ENCODE measurements around the gene ZCCHC3. TPM values are rescaled to one million over a fixed set of nuclear protein-coding genes. Genes with fewer than 3 reads are reported as not detected.
A peak's percentile ranks its signal among the peaks of the same experiment; 100 is the strongest.

ZCCHC3 gene
- total RNA-seq, 1 donor from 2014 or later = 23.3 TPM

- Histone ChIP-seq H3K4me3 (ENCODE audit: low read depth, low read length) (no peak overlapping the region), H3K27me3 (ENCODE audit: control insufficient read depth, insufficient read depth, low read length) (peaks cover 2% of the 10 kb centered on the region), H3K36me3 (ENCODE audit: control insufficient read depth, insufficient read depth, low read length) (no peaks in the 10 kb centered on the region)
- DNase-seq (ENCODE audit: low read depth) = no peak
- TF ChIP-seq CTCF (IDR thresholded peaks at IDR 0.05; ENCODE audit: insufficient read depth, low read length, poor library complexity, severe bottlenecking) = peak; percentile 7
Observed at GRCh38 chr20:258963-259362, 38.4 kb upstream of the ZCCHC3 start.

- no peak for DNase-seq (ENCODE audit: low read depth)
- Histone ChIP-seq H3K4me3 (ENCODE audit: low read depth, low read length) (no peak overlapping the region), H3K27me3 (ENCODE audit: control insufficient read depth, insufficient read depth, low read length) (peaks cover 2% of the 10 kb centered on the region), H3K36me3 (ENCODE audit: control insufficient read depth, insufficient read depth, low read length) (no peaks in the 10 kb centered on the region)
- TF ChIP-seq CTCF (IDR thresholded peaks at IDR 0.05; ENCODE audit: insufficient read depth, low read length, poor library complexity, severe bottlenecking) = no peak
Observed at GRCh38 chr20:259981-260380, 37.4 kb upstream of the ZCCHC3 start.

- no peak overlapping the region for H3K4me3 ChIP-seq (ENCODE audit: low read depth, low read length)
- DNase-seq (ENCODE audit: low read depth) = no peak
Observed at GRCh38 chr20:263701-264100, 33.7 kb upstream of the ZCCHC3 start.

GRCh38 chr20:266596-267562, 30.5 kb upstream of the ZCCHC3 start:
- H3K36me3 ChIP-seq (ENCODE audit: control insufficient read depth, insufficient read depth, low read length) = no peaks in the 10 kb centered on the region
- TF ChIP-seq CTCF (IDR thresholded peaks at IDR 0.05; ENCODE audit: insufficient read depth, low read length, poor library complexity, severe bottlenecking) = peak; percentile 98
- H3K27me3 ChIP-seq (ENCODE audit: control insufficient read depth, insufficient read depth, low read length) = no peaks in the 10 kb centered on the region
- DNase-seq (ENCODE audit: low read depth) = peak; percentile 55
- peak overlapping the region; percentile 41 for H3K4me3 ChIP-seq (ENCODE audit: low read depth, low read length)

More at GRCh38 chr20:263701-264100, 33.7 kb upstream of the ZCCHC3 start:
- H3K36me3 ChIP-seq (ENCODE audit: control insufficient read depth, insufficient read depth, low read length) = no peaks in the 10 kb centered on the region
- H3K27me3 ChIP-seq (ENCODE audit: control insufficient read depth, insufficient read depth, low read length) = no peaks in the 10 kb centered on the region
- no peak for TF ChIP-seq CTCF (IDR thresholded peaks at IDR 0.05; ENCODE audit: insufficient read depth, low read length, poor library complexity, severe bottlenecking)

- no peak overlapping the region for H3K4me3 ChIP-seq (ENCODE audit: low read depth, low read length)
- no peak for TF ChIP-seq CTCF (IDR thresholded peaks at IDR 0.05; ENCODE audit: insufficient read depth, low read length, poor library complexity, severe bottlenecking)
- no peaks in the 10 kb centered on the region for H3K27me3 ChIP-seq (ENCODE audit: control insufficient read depth, insufficient read depth, low read length)
Observed at GRCh38 chr20:270517-270916, 26.9 kb upstream of the ZCCHC3 start.

More at GRCh38 chr20:270517-270916, 26.9 kb upstream of the ZCCHC3 start:
- no peaks in the 10 kb centered on the region for H3K36me3 ChIP-seq (ENCODE audit: control insufficient read depth, insufficient read depth, low read length)
- DNase-seq (ENCODE audit: low read depth) = no peak
